ENCODE measurements around the gene PRKAG2.

Gene PRKAG2

GRCh38 chr7:151738925-151739324 lies 138.0 kb downstream of the PRKAG2 start:
- TF ChIP-seq CTCF (IDR thresholded peaks at IDR 0.05; ENCODE audit: low read depth, low read length) = no peak
- no peak overlapping the region for H3K4me3 ChIP-seq (replicated peaks in 1 of 2; ENCODE audit: low read depth in 2 of 2, low read length in 2 of 2)
- DNase-seq (ENCODE audit: low read depth in 2 of 2) = no peak

- peak overlapping the region in 1 of 2 donors; percentile 27 for H3K4me3 ChIP-seq (replicated peaks in 1 of 2; ENCODE audit: low read depth in 2 of 2, low read length in 2 of 2)
- peak; percentile 95 to 96 for DNase-seq (ENCODE audit: low read depth in 2 of 2)
- peak; percentile 19 for TF ChIP-seq CTCF (IDR thresholded peaks at IDR 0.05; ENCODE audit: low read depth, low read length)
Observed at GRCh38 chr7:151736403-151736909, 140.5 kb downstream of the PRKAG2 start.

- no peak for TF ChIP-seq CTCF (IDR thresholded peaks at IDR 0.05; ENCODE audit: low read depth, low read length)
- H3K4me3 ChIP-seq (replicated peaks in 1 of 2; ENCODE audit: low read depth in 2 of 2, low read length in 2 of 2) = peak overlapping the region; percentile 27 to 33
- DNase-seq (ENCODE audit: low read depth in 2 of 2) = no peak
Observed at GRCh38 chr7:151735851-151736402, 141.0 kb downstream of the PRKAG2 start.

GRCh38 chr7:151735186-151735850 lies 141.6 kb downstream of the PRKAG2 start:
- H3K4me3 ChIP-seq (replicated peaks in 1 of 2; ENCODE audit: low read depth in 2 of 2, low read length in 2 of 2) = peak overlapping the region in 1 of 2 donors; percentile 27
- no peak for DNase-seq (ENCODE audit: low read depth in 2 of 2)

GRCh38 chr7:151732834-151733592 lies 143.9 kb downstream of the PRKAG2 start:
- TF ChIP-seq CTCF (IDR thresholded peaks at IDR 0.05; ENCODE audit: low read depth, low read length) = no peak
- H3K4me3 ChIP-seq (replicated peaks in 1 of 2; ENCODE audit: low read depth in 2 of 2, low read length in 2 of 2) = no peak overlapping the region
- no peak for DNase-seq (ENCODE audit: low read depth in 2 of 2)

More at GRCh38 chr7:151735186-151735850, 141.6 kb downstream of the PRKAG2 start:
- TF ChIP-seq CTCF (IDR thresholded peaks at IDR 0.05; ENCODE audit: low read depth, low read length) = no peak

GRCh38 chr7:151732292-151732691 lies 144.6 kb downstream of the PRKAG2 start:
- no peak for DNase-seq (ENCODE audit: low read depth in 2 of 2)
- TF ChIP-seq CTCF (IDR thresholded peaks at IDR 0.05; ENCODE audit: low read depth, low read length) = no peak

More at GRCh38 chr7:151732292-151732691, 144.6 kb downstream of the PRKAG2 start:
- no peak overlapping the region for H3K4me3 ChIP-seq (replicated peaks in 1 of 2; ENCODE audit: low read depth in 2 of 2, low read length in 2 of 2)
